Hypothalamus (tissue), 51 donors: ENCODE measurements around the gene FAXDC2.

ENCODE experiments used
- DNase-seq, 51 donors: peaks; one replicate each; lab custom pipeline; 2025; lab: John Stamatoyannopoulos, UW

Gene FAXDC2, protein sequence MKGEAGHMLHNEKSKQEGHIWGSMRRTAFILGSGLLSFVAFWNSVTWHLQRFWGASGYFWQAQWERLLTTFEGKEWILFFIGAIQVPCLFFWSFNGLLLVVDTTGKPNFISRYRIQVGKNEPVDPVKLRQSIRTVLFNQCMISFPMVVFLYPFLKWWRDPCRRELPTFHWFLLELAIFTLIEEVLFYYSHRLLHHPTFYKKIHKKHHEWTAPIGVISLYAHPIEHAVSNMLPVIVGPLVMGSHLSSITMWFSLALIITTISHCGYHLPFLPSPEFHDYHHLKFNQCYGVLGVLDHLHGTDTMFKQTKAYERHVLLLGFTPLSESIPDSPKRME

DNA sequence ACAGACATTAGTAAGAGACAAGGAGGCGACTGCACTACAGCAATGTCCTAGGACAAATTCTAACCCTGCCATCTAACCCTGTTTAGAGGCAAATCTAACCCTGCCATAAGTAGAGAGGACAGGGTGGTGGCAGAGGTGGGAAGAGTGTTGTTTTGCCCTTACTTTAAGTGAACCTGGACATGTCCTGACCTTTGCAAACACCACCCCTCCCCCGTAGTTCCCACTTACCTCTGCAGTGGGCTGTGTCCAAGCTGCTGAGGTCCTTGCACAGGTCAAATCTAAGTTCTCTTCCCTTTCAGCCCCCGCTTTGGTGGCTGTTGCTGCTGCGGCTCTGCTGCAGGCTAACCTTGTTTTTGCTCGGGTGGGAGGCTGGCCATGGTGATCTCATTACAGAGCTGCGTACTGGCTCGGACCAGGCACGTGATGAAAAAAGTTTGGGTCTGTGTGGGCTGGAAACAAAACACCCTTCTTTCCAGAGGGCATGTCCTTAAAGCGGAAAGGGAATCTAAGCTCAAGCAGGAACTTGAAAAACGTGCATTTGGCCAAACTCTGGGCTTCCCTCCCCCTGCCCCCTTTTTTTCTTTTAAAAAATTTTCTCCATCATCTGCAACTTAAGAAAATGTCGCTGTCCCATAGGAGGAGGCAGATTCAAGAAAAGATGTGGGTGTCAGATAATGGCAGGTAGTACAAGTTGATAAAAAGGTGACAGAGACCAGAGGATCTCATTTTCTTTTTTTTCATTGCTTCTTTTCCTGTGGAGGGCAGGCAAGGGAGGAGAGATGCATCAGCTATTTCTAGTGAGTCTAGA is at the start of gene FAXDC2:
TSS of gene FAXDC2 (minus strand) at position 349 of the 808 bp plus-strand sequence. CDS start 12,425 bp downstream, outside the sequence.
- DNase-seq: peak in 48 of 51 donors; percentile 17 to 86 (median 66)

GRCh38 chr5:154900066-154900465 is 49.7 kb upstream of the FAXDC2 start:
- DNase-seq: no peak

DNA sequence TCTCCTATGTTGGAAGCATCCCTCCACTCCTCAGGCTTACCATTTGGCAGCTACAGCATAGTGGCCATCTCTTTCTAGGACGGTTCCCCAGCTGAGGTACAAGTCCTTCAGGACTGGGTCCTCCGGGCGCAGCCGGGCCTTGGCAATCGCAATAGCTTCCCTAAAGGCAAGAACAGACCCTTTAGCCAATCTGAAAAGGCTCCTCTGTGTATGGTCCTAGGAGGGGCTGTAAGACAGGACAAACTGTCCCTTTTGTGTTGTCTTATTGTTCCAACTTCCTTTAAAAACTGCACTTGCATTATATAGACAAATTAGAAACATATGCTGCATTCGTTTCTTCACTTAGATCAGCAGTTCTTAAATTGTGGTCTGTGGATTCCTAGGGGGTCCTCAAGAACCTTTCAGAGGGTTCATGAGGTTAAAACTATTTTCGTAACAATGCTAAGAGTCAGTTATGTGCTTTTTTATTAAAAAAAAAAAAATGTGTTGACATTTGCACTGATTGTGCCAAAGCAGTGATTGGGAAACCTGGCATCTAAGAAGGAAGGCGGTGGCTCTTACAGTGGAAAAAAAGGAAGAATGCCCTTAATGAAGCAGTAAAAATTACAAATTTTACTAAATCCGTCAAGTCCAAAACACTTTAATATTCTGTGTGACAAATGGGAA is 48.9 kb upstream of the FAXDC2 start:
- DNase-seq: no peak

DNA sequence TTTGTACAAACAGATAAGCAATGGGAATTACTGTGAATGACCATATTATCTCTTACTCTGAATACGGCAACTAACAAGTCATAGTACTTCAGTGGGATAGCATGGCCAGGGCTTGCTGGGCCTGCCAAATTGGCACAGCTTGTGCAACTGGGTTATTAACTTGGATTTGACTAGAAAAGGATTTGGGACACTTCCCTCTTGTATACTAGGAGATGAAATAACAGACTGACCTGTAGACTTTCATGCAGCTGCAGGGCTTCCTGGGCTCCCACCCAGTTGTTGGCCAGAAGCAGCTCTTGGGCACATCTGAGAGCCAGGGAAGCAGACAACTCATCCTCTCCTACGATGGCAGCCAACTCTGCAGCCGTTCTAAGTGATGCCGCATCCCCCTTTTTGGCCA is 47.8 kb upstream of the FAXDC2 start:
- peak in 5 of 51 donors; percentile 1 to 42 (median 6) for DNase-seq

- no peak for DNase-seq
Observed at GRCh38 chr5:154896562-154897165, 46.3 kb upstream of the FAXDC2 start.

DNA sequence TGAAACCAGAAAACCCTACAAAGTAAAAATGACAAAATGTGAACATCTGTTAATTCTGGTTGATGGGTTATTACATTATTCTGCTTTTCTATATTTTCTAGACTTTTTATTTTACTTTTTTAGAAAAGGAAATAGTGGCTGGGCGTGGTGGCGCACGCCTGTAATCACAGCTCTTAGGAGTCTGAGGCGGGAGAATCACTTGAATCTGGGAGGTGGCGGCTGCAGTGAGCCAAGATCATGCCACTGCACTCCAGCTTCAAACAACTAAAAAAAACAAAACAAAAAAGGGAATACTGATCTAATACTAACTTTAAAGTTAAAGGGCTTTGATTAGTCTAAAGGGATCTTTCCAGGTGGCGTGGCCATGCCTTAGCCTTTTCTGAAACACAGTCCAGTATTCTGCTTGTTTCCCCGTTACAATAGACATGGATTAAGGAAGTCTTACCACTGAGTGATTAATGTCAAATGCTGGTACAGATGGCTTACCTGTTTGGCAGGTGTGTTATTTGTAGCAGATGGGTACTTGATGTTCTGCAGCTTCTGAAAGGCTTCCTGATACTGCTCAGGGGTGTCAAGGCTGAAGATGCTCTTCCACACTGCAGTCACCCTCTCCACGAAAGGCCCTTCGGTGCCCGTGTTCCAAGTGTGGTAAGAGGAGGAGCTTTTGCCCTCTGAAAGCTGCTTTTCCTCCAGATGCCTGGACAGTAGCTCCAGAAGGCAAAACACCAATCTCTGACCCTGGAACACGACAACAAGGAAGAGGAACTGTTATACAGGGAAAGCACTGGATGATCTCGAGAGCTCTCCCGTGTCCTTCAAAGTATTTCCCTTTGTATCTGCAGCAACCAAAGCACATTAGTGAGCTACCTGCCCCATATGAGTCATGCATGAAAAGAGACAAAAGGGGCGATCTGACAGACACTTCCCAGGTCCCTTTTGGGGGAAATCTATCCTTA is 45.5 kb upstream of the FAXDC2 start:
- no peak for DNase-seq

DNA sequence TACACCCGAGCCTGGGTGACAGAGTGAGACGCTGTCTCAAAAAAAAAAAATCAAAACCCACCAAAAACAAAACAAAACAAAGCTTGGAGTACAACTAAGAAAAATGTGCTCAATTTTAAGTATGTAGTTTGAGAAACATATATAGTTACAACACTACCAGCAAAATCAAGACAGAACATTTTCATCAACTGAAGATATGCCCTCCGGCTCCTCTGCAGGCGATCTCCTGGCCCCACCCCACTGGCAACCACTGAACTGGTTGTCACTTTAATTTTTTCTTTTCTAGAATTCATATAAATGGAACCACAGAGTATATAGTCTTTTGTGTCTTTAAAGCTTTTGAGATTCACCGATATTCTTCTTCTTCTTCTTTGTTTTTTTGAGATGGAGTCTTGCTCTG is 43.0 kb upstream of the FAXDC2 start:
- DNase-seq: no peak

- DNase-seq: peak in 2 of 51 donors; percentile 3 to 43
Observed at GRCh38 chr5:154892369-154892771, 42.0 kb upstream of the FAXDC2 start.

GRCh38 chr5:154885439-154885838 is 35.0 kb upstream of the FAXDC2 start:
- no peak for DNase-seq

- no peak for DNase-seq
Observed at GRCh38 chr5:154884424-154884823, 34.0 kb upstream of the FAXDC2 start.

- no peak for DNase-seq
Observed at GRCh38 chr5:154881986-154882385, 31.6 kb upstream of the FAXDC2 start.

DNA sequence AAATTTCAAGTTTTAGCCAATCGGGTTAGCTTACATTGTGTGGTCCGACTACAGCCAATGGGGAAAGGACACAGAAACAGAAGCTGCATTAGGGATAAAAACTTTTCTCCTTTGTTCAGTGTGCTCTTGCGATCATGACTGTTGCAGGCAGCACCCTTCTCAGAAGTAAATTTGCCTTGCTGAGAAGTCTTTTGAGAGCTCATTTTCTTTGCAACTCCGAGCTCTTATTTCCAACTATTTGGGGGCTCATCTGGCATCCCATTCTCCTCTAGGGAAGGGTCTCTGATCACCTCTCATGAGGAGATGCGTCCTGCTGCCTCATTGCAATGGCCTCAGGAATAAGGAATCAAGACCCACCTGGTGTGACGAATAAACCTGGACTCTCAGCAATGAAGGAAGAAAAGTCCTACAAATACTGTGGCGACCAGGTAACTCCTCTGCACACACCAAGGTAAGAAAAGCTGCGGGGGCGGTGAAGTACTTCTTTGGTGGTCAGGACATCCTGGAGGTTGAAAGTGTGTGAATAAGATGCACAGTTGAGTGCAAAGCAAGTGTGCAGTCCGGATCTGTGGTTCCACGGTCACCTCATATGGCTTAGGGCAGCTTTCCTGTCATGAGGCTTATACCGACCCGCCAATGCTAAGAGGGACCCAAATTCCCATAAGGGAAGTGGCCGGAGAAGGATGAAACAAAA is 28.4 kb upstream of the FAXDC2 start:
- DNase-seq: no peak

DNA sequence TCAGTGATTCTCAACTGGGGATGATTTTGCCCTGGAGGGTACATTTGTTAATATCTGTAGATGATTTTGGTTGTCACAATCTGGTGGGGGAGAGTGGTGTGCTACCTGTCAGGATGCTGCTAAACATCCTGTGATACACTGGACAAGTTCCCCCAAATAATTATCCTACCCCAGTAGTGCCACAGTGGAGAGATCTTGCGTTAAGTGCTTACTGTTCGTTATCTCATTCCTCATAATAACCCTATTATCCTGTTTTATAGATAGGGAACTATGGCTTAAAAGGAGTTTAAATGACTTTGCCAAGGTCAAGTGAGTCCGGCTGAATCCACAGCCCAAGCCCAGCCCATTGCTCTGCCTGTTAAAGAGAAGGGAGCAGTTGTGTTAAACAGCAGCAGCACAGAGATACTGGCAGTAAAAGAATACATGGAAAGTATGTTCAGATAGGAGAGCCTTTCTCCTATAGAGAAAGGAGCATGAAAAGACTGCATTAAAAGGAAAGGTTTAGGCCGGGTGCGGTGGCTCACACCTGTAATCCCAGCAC is 23.5 kb upstream of the FAXDC2 start:
- no peak for DNase-seq

GRCh38 chr5:154871734-154872133 is 21.3 kb upstream of the FAXDC2 start:
- DNase-seq: no peak

DNA sequence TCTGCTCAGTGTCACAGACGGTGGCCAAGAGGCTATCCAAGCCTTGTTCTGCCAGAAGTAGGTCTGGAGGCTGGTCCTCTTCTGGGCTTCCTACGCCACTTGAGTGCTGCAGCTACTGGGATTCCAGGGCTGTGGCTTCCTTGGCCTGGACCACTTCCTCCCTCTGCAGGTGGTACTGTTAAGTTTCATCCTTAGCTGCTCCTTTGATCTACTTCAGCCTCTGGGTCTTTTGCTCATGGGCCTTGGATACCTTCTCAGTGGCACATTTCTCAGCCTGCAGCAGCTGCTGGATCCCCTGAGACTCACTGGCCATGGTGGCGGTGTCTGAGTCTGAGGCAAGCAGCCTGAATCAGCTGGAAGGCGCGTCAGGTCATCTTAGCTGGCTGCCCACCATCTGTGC is 18.3 kb upstream of the FAXDC2 start:
- DNase-seq: no peak

DNA sequence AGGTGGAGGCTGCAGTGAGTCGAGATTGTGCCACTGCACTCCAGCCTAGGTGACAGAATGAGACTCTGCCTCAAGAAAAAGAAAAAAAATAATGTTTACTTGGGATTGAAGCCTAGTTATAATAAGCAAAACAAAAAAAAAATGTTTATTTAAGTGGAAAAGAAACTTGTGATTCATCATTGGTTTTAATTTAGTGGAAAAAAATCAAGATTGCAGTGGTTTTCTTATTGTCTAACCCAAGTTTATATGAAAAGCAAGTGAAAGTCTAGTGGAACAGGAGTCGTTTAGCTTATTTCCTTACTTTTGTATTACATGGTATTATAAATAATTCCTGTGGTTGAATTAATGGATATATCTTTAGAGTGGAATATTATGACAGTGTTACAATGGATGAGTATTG is 16.4 kb upstream of the FAXDC2 start:
- no peak for DNase-seq

GRCh38 chr5:154865466-154866184 is 15.2 kb upstream of the FAXDC2 start:
- no peak for DNase-seq
